NCI-H2081 (cell line): ENCODE measurements around the gene MATN3.
A peak's percentile ranks its signal among the peaks of the same experiment; 100 is the strongest.

Source experiments
- DNase-seq, 2 experiments: peaks; one replicate each; lab custom pipeline; 2025; lab: John Stamatoyannopoulos, UW

Gene MATN3

DNA sequence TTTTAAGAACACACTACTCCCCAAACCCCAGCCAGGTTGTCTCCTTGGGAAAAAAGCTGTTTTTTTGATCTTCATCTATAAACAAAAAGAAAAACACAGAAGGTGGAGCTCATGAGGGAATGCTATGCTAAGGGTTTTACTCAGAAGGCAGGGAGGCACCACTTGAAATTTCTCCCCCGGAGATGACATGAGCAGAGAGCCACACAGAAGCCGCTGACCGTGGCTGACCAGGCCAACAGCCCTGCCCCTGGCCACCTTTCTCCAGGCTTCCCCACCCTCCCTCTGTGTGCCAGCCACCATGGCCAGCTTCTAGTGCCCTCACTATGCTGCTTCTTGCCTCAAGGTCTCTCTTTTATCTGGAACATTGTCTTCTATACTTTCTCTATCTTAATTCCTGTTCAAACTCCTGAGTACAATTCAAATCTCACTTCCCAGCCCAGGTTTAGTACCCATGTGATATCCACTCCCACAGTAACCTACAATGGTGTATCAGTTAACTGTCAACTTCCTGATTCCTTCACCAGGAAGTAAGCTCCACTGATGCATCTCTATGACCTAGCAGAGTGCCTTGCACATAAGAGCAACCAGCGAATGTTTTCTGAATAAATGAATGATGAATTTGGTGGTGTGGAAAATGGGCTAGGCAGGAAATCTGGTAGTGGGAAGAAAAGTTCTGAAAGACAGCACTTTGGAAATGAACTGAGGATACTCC, 23.6 kb upstream of the MATN3 start:
- DNase-seq: no peak

DNA sequence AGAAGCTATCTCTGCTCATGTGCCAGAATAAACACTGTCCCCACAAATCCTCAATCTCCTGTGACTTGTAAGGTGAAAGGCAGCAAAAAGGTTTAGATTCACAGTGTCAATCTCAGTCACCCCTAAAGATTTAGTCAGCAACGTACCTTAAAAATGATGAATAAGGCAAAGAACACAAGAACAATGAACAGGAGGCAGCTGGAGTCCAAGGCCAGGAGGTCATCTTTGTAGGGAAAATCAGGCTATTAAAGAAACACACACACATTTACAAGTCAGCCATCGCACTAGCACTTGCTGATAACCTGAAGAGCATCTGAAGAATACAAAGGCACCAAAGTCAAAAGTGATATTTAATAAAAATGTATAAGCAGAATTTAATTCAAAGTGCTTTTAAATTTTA, 22.4 kb upstream of the MATN3 start:
- DNase-seq: no peak

DNA sequence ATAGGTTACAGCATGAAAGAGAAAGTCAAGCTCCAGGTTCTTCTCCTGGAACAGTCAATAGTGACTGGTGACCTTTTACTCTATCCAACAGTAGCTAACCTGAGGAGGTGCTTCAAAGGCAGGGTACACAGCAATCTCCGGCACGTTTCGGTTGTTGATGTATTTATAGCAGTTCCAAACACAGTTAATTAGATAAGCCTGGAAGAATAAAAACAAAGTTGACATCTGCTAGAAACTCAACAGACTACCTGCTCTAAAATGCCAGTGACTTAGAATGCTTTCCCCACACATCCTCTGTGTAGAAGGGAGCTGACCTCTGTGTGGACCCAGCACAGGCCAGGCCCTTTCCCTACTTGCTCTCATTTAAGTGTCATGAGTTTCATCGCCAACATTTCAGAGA, 21.8 kb upstream of the MATN3 start:
- DNase-seq: no peak

DNA sequence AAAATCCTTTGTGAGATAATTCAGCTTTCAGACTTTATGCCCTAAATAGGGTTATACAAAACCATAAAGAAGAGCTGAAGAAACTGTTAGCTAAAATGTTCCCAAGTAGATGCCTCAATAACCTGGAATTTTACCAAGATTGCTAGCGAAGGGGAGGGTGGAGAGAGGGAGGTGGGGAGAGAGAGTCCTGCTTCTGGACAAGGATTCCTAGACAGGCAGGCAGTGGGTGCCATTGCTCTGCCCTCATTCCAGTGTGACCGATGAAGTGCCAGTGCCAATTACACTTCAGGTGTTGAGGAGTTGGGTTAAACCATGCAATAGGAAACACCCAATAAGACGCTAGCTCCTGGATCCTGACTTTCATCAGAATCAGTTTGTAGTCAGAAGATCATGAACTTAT, 20.9 kb upstream of the MATN3 start:
- DNase-seq: no peak

DNA sequence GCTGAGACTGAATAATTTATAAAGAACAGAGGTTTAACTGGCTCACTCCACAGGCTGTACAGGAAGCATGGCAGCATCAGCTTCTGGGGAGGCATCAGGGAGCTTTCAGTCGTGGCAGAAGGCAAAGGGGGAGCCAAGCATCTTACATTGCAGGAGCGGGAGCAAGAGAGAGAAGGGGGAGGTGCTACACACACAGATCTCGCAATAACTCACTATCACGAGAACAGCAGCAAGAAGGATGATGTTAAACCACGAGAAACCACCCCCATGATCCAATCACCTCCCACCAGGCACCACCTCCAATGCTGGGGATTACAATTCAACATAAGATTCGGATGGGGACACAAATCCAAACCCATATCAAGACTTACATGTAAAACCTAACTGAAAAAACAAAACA, 17.8 kb upstream of the MATN3 start:
- DNase-seq: no peak

DNA sequence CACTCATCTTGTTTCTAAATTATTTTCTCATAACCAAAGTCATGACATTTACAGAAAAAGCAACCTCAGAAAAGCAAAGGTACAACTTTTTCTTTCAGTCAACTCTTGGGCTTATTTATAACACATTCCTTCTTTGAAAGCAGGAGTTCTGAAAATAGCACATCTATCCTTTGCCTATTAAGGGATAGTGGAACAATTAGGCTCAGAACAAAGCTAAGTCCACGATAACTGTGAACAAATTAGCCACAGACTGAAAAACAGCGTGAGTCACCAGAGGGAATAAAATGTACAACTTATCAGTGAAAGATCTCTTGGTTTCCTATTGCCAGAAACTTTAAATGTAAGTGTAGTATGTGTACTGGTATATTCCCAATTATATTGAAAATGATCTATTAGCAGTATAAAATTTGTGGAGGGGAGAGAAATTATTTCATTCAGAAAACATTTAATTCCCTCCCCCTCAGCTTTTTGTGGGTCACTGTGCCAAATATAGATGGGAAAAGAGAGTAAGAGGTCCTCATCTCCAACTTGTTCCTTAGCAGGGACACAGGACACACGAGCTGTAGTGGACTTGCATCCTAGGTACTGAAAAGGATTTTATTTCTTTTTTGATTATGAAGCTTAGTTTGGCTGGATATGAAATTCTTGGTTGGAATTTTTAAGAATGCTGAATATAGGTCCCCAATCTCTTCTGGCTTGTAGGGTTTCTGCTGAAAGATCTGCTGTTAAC, 15.4 kb upstream of the MATN3 start:
- DNase-seq: no peak

DNA sequence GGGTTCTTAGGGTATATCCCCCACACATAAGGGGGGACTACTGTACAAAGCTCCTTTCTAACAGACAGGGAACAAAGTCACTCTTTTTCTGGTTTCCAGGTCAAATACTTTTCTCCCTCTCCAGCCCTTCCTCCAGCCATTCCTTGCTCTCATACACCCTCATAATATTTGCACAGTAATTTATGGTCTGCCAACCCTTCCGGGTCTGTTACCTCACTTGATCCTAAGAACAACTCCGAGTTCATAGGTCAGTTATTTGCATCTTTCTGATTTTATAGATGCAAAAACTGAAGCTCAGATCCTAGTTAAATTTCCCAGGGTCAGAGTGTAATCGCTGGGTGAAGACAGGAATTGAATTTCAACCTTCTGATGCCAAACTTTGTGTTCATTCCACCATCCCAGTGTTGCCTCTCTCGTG, 14.8 kb upstream of the MATN3 start:
- DNase-seq: no peak

DNA sequence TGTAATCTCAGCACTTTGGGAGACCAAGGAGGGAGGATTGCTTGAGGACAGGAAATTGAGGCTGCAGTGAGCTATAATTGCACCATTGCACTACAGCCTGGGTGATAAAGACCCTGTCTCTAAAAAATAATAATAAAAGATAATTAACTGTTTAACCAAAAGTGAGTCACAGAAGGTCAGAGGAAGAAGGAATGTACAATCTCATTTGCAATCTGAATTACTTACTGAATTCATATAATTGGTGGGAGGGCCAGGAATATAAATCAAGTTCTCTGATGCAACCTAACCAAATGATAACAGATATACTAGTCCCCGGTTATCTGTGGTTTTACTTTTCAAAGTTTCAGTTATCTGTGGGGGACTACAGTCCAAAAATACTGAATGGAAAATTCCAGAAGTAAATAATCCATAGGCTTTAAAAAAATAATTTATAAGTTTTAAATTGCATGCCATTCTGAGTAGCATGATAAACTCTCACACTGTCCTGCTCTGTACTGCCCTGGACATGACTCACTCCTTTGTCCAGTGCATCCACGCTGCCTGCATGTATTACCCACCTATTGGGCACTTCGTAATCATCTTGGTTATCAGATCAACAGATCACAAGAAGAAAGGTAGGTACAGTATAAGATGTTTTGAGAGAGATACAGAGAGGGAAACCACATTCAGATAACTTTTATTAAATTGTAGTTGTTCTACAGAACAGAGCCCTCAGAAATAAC, 12.8 kb upstream of the MATN3 start:
- DNase-seq: no peak

DNA sequence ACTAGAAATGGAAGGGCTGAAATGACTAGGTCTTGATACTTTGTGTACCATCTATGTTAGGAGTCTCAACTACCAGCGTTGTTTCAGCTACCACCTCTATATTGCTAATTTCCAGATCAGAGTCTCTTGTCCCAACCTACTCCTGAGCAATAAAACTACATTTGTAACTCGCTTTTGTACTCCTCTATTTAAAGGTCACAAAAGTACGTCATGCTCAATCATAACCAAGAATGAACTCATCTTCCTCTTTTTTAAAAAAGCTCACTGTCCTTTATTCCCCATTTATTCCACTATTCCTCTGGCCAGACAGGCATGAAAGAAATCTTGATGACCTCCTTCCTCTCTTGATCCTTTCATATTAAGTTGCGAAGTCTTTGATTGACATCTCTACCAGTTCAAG, 11.2 kb upstream of the MATN3 start:
- no peak for DNase-seq

DNA sequence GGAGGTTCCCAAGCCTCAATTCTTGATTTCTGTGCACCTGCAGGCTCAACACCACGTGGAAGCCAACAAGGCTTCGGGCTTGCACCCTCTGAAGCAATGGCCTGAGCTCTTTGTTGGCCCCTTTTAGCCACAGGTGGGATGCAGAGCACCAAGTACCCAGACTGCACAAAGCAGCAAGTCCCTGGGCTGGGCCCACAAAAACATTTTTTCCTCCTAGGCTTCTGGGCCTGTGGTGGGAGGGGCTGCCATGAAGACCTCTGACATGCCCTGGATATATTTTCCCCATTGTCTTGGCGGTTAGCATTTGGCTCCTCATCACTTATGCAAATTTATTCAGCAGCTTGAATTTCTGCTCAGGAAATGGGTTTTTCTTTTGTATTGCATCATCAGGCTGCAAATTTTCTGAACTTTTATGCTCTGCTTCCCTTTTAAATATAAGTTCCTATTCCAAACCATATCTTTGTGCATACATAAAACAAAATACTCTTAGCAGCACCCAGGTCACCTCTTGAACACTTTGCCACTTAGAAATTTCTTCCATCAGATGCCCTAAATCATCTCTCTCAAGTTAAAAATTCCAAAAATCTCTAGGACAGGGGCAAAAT, 9.0 kb upstream of the MATN3 start:
- DNase-seq: no peak

DNA sequence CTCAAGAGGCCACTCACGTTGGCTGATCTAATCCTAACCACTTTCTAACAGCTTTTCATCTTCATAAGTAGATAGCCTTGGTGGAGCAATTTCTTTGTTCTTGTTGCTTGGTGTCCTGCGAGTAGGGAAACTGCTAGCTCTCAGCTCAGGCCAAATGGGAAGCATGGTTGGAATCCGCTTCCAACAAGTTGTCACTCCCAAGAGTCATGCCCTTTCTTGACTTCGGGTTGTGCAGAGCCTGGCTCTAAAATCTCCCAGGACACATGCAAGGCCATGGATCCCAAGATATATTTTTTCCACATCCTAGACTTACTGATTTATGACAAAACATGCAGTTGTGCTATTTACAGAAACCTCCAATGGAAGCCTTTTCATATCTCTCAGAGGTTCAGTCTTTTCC, 7.3 kb upstream of the MATN3 start:
- DNase-seq: no peak

DNA sequence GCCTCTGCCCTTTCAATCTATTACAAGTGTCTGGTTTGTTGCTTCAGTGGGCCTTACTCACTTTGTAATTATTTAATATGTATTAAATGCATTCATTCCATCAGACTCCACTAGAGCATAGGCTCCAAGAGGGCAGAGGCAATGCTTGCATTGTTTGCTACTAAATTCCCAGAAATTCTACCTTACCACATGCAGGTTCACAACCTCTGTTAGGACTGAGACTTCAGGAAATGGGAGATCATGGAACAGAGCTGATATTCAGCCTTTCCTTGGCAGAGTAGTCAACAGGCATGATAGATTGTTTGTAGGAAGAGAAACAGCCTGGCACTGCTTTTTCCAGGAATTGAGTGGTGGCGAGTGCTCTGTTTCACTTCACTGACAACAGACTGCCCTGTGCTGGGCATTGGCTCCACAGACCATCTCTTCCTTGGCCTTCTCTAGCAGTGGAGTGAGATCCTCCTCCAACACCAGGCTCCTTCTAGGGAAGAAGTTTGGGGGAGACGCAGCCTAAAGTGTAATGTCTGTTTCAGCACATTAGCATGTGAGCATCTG, 6.2 kb upstream of the MATN3 start:
- DNase-seq: no peak

DNA sequence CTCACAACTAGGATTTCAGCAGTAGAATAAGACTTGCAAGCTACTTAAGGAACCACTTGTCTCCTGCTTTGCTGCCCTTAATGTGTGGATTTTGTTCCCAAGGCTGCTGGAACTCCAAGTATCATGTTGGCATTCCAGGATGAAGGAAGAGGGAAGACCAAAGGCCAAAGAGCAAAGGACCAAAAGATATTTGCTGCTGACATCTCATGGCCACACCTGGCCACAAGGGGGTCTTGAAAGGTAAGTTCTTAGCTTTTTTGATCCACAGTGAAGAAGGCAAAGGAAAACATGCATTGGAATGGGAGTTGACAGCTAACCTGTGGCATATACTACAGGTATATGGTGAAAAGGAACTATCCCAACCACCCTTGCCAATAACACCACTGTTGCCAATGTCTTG, 3.9 kb upstream of the MATN3 start:
- DNase-seq: no peak

DNA sequence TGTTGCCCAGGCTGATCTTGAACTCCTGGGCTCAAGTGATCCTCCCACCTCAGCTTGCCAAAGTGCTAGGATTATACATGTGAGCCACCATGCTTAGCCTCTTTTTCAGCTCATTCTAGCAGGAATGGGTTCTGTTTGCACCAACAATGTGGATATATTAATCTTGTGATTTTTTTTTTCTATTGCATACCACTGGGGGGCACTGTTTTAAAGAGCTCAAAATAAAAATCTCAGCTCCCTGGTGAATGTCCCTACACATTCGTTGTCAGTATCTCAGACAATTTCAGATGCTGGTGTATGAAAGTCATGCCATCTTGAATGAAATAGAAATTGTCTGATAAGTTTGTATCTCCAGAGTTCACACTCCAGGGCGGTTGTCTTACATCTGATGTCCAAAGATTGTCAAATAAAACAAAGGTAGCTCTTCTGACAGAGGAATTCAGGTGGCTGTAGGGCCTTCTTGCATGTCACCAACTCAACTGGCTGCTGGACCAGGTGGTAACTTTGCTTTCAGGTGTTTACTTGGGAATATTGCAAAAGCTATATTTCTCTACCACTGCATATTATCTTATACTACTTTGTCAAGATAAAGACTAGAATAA, 3.1 kb upstream of the MATN3 start:
- DNase-seq: peak; percentile 60 to 72

DNA sequence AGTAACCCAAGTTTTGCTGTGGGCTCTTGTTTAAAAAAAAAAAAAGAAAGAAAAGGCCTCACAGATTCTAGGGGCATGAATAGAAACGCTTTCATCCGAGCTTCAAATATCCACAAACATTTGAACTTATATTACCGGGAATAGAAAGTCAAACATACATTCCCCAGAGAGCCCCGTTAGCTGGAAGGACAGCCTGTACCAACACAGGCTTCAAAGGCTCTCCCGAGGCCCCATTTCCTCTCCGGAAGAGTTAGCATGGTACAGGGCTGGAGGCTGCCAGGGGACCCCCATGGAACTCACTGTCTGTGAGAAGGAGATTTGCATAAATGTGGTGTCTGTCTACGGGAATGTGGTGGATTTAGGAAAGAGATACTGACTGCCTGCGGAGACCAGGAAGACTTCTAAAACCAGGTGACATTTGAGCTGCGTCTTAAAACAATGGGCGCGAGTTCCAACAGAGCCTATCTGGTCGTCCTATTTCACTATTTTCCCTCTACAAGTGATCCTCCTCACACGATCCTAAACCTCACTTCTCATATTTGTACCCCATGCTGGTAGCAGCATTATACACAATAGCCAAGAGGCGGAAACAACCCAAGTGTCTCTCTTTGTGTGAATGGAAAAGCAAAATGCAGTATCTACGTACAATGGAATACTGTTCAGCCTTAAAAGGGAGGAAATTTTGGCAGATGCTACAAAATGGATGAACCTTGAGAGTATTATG, 820 bp upstream of the MATN3 start:
- DNase-seq: no peak

DNA sequence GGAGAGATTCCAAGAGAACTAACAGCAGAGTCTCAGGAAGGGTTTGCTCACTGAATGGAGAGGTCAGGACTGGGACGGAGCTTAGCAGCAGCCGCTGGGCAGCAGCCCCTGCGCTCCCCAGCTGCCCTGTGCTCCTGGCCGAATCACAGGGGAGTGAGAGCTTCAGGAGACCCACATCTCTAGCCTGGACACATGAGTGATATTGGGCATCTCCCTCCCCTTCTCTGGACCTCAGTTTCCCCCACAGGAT, 511 bp downstream of the MATN3 start:
- no peak for DNase-seq

DNA sequence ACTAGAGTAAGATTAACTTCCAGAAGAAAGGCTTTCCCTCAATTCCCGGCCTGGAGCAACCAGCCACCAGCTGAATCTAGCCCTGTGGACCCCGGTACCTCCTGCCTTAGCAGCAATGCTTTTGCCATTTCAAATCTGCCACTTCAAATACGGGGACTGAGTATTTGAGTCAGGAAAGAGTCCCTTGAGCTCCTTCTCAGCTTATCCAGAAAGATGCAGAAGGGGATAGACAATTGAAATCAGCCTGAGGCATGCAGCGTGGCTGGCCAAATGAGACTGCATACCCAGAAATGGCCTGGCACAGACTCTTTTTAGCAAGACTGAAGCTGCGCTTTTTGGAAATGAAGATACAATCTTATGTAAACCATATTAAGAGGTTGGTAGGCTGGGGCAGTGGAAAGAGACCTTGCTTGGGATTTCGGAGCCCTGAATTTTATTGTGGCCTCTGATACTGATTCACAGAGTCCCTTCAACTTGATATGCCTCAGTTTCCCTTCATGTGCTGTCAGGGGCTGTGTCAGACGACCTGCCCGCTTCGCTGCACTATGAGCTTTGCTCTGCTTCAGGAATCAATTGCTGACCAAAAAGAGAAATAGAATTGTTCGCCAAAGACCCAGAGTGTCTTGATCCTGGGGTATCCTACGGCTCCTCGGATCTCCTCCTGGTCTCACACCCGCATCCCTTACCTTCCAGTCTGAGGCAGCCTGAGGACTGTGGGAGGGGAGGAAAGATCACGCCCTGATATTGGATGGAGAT, 1.0 kb downstream of the MATN3 start:
- no peak for DNase-seq

DNA sequence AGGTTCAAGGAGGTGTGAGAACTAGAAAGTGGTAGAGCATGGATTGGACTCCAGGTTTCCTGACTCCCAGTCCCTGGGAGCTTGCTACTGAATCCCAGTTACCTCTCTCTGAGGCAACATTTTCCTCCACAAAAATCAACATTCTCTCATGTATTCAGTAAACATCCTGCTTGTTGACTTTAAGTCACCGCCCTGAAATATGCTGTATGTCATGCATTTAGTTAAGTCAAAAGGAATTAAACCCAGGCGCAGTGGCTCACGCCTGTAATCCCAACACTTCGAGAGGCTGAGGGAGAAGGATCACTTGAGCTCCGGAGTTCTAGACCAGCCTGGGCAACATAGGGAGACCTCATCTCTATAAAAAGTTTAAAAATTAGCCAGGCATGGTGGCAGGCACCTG, 3.8 kb downstream of the MATN3 start:
- no peak for DNase-seq

DNA sequence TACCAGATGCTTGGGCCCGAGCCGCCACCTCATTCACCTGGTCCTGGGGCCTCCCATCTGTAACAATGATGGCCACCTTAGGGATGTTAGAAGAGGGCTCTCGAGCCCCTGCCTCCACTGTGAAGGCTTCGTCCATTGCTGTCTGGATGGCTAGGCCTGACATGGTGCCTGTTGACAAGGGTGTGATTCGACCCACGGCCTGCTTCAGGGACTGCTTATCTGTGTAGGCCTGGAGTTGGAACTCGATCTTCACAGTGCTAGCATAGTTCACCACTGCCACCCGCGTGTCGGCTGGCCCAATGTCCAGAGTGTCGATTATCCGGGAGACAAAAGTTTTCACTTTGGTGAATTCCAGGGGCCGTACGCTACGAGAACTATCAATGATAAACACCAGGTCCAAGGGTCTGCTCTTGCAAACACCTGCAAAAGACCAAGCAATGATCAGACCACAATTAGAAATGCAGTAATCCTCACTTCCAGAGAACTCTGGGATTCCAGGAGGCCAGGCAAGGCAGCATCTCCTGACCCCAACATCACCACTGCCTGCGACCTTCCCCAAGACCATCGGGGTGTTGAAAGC, 6.5 kb downstream of the MATN3 start:
- no peak for DNase-seq

DNA sequence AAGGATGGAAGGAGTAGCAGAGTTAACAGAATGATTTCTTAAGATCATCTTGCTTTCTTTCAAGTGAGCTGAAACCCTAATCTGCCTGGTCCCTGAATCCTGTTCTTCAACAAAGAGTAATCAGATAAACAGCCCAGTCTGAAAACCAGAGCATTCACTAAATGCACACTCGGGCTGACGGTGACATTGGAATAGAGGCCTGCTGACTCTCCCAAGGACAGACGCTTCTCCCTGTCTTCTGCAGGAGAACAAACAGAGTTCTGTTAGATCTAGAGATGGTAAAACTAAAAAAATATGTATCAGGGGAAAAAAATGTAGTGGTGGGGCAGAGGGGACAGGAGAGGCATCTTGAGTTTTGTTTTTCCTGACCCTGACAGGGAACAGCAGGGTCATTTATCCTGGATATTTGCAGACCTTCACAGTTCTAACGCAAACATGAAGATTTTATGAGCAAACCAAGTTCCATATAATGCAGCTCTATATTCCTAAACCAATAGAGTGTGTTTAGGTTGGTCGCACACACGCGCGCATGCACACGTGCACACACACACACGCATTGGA, 7.3 kb downstream of the MATN3 start:
- no peak for DNase-seq
